GM04504 (cell line): ENCODE results near the gene VPS13C.
"Not testable (repeated sequence)": the region's sequence is repeated elsewhere in the genome, so short reads cannot be mapped to it uniquely, and the experiment has no call there.

Experiments used
- DNase-seq: peaks from one replicate; pipeline ENCODE4 v3.0.0-alpha.2; 2012; ENCODE audit warnings: low read depth

VPS13C gene

DNA sequence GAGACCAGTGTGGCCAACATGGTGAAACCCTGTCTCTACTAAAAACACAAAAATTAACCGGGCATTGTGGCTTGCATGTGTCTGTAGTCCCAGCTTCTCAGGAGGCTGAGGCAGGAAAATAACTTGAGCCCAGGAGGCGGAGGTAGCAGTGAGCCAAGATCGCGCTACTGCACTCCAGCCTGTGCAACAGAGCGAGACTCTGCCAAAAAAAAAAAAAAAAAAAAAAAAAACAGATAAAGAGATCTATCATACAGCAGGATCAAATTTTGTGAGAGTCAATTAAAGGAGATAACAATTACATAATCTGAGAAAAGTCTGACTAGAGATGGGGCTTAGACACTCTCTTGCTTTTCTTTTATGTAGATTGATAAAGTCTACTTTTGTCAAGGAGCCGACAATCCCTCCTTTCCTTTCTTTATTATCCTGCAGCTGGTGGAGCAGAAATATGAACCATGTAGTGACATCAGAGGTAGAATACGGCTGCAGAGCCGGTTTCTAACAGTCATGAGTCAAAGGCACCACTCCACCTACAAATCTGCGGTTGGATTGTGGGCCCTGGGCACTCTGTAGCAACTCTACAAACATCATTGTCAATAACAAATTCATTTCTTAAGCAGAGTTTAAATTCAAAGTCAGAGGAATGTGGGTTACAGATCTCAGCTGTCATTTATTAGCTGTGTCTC, 15.5 kb upstream of the VPS13C start:
- no peak for DNase-seq

DNA sequence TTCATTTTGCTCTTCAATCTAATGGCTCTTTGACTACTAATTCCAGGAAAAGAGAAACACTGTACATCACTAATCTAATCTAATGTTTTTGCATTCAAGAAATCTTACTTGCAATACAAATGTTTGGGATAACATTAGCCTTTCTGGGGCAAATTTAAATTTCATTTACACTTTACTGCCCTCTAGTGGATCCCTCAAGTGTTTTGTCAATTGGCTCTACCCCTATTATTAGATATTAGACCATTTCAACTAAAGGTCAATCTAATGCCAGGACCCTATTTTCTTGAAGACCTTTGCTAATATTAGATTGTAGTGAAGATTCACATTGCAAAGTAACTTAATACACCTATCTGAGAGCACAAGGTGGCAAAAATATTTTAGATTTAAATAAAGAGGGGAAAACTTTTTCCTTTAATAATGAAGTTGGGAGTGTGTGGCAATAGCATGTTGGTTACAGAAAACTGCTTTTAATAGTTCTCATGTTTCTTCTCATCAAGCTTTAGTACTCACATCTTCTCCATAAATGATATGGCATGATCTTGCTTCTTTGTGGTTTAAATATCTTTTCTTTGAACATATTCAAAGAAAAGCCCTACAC, 11.6 kb upstream of the VPS13C start:
- DNase-seq = no peak

DNA sequence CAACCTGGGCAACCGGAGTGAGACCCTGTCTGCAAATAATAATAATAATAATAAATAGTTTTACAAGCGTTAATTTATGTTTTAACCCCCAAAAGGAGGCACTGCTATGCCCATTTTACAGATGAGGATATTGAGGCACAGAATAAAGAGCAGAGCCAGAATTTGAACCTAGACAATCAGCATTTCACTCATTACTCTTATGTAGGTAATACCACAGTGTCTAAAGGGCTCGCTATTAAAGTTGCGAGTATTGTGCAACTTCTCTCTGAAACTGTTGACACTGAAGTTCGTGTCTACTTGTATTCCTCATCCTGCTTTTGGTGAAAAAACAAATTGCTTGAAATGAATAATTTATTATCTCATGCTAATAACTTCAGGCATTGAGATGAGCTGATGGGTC, 9.3 kb upstream of the VPS13C start:
- DNase-seq = no peak

DNA sequence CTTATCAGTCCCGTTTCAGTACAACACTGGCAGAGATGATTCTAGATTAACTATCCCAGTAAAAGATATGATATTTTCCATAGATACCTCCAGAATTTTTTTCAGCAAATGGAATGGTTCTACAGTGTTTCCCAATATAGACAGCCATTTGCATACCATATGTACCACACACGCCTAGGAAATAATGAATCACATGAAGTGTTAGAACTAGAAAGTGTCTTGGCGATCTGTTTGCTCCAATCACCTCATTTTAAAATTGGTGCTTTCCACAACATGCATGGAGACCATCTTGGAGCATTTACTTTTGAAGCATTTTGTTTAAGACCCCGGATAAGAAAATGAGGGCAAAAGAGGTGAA, 8.5 kb upstream of the VPS13C start:
- DNase-seq = no peak

DNA sequence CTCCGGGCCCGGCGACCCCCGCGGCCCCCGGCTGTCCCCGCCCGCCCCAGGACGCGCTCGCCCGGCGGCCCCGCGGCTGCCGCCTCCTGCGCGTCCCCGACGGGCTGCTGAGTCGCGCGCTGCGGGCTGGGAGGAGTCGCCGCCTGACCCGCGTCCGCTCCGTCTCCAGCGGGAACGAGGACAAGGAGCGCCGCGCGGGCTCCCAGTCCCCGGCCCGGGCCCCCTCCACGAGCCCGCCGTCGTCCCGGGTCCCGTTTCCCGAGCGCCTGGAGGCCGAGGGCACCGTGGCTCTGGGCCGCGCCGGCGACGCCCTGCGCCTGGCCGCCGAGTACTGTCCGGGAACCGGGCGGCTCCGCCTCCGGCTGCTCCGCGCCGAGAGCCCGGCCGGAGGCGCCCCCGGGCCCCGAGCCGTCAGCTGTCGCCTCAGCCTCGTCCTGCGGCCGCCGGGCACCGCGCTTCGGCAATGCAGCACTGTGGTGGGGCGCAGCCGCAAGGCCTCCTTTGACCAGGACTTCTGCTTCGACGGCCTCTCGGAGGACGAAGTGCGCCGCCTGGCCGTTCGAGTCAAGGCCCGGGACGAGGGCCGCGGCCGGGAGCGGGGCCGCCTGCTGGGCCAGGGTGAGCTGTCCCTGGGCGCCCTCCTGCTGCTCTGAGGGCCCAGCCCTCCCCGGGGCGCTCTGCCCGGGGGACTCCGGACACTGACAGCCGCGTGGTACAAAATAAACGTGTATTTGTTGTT, 8.0 kb upstream of the VPS13C start:
- DNase-seq = no peak

DNA sequence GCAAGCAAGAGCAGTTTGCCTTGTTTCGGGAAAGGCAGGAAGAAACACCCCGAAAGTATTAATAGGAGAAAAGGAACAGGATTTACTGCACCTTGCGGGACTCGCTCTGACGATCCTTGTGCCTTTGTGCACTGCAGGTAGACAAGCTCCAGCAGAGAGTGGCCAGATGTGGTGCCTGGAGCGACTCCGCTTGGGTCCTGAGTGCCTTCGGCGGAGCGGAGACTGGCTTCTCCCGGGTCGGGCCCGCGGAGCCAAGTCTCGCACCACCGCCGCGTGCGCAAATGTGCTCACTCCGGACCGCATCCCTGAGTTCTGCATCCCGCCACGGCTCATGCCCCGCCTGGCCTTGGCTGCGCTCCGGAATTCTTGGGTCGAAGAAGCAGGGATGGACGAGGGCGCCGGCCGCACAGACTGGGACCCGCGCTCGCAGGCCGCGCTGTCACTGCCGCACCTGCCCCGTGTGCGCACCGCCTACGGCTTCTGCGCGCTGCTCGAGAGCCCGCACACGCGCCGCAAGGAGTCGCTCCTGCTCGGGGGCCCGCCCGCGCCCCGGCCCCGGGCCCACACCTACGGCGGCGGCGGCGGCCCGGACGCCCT, 7.3 kb upstream of the VPS13C start:
- DNase-seq = no peak

DNA sequence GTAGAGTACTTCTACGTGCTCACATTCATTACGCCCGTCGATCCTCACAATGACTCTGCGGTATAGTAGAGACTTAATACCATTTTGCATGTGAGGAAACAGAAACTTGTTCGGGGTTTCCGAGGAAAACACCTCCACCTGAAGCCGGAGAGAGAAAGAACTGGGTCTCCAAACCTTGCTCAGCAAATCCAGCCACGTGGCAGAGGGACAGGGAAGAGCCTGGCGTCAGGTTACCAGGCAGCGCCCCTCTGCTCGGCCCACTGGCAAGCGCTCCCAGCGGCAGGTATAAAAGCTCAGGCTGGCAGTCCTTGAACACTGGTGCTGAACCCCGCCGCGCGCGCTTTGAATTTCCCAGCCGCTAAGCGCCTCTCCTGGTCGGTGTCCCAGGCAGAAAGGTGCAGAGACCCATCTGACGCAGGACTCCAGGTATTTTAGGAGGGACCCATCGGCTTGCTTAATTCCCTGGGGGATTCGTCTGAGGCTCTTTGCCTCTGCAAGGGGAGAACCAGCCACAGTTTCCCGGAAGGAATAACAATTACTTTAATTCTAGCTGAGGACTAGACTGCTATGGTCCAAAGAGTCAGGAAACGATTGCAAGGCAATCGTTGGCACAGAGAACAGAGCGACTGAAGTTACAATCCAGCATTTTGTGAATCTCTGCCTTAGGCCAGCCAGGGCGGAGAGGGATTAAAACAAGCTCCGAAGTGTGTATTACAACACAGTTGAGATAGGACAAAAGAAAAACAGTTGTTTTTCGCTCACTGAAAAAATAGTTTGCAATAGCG, 6.6 kb upstream of the VPS13C start, which contains the start of gene C2CD4A:
Gene C2CD4A (plus strand): TSS at position 315 of the 785 bp plus-strand sequence. CDS start 637 bp downstream, outside the sequence.
- DNase-seq = no peak

DNA sequence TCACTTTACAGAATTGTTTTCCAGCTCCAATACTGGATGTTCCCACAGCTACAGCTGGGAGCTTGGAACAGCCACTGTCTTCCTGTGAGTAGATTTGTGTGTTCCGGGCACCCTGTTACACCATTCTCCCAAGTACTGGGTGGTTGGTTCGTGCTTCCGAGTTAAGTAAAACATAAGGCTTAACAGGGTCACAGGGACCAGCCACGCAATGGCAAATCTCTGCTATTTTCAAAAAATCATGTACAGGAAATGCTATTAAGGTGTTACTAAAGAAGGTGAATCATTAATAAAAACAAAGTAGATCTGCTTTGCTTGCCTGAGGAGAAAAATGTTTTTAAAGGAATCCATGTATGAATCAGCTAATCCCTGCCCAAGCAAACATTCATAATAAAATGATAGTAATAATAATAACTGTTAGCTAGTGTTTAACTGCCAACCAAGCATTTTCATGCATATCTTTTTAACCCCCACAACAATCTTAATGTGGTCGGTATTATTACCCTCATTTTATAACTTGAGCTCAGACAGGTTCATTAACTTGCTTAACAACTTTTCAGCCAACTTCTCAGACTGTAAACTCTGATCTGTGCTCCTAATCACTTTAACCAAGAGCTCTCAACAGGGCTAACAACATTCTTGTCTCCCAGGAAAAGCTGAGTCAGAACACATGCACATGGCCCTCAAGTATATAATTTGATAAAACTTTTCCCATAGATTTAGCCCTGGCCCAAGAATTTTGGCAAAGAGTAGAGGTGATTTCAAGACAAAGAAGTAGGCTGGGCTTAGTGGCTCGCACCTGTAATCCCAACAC, 3.8 kb upstream of the VPS13C start:
- no peak for DNase-seq

DNA sequence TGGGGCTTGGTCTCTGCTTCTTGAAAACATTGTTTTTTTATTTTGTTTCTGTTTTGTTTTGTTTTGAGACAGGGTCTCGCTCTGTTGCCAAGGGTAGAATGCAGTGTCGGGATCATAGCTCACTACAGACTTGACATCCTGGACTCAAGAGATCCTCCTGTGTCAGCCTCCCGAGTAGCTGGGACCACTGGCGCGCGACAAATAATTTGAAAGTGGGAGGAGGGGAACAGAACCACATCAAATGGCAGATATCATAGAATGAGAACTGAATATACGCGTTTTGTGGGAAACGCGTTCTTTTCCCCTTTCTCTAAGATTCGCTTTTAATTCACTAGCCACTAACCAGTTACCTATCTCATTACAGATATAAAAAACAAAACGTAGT, 641 bp upstream of the VPS13C start:
- DNase-seq = no peak

DNA sequence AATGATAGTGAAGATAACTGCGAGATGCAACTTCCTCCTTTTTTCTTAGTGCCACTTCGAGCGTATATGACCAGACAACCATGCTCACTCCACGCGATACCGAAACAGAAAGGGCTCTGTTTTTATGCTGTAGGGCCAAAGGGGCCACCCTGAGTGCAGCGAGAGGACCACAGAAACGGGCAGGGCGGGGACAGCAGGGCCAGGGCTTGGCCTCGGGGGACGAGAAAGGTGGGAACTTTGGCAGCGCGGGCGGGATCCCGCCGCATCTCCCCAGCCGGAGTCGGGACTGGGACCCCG, 483 bp downstream of the VPS13C start:
- no peak for DNase-seq

DNA sequence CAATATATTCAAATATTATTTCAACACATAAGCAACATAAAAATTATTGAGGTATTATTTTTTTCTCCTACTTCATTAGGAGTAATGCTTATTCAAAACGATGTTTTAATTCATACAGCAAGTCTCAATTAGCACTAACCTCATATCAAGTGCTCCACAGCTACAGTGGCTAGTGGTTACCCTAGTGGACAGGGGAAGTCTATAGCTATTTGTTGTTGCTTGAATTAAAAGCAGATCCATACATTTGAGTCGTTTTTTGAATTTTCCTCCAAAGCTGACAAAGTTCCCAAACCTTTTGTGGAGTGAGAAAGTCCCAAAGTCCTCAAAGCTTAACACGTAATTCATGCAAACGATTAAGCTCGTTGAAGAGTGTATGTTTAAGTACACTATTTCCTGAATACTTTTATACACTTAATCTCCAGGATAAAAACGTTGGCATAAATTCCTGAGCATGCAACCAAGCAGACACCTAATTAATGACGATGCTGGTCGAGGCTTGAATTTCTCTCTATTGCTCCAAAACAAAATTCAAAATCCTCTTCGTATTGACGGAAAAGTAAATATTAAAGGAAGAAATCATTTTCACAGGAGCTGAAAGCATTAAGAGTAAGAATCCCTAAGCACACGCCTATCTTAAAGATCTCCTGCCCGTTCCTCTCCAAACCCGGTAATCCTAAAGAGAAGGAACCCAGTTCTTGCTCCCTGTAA, 985 bp downstream of the VPS13C start:
- DNase-seq = no peak

DNA sequence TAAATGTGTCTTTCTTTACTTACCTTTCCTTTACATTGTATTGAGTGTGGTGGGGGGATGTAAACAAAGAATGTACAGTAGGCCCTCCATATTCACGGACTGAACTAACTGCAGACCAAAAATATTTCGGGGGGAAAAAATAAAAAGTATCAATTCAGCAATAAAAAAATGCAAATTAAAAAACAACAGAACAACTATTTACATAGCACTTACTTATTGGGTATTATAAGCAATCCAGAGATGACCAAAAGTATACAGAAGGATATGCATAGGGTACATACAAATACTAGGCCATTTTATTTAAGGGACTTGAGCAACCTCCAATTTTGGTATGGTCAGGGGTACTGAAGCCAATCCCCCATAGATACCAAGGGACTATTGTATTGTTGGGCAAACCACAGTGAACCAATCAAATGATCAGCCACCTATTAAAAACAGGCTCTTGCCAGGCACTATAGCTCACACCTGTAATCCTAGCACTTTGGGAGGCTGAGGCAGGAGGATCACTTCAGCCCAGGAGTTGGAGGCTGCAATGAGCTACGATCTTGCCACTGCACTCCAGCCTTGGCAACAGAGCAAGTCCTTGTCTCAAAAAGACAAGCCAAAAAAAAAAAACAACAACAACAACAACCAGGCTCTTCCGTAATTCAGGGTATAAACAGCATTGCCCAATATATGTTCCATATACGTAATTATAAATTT, 1.8 kb downstream of the VPS13C start:
- no peak for DNase-seq

DNA sequence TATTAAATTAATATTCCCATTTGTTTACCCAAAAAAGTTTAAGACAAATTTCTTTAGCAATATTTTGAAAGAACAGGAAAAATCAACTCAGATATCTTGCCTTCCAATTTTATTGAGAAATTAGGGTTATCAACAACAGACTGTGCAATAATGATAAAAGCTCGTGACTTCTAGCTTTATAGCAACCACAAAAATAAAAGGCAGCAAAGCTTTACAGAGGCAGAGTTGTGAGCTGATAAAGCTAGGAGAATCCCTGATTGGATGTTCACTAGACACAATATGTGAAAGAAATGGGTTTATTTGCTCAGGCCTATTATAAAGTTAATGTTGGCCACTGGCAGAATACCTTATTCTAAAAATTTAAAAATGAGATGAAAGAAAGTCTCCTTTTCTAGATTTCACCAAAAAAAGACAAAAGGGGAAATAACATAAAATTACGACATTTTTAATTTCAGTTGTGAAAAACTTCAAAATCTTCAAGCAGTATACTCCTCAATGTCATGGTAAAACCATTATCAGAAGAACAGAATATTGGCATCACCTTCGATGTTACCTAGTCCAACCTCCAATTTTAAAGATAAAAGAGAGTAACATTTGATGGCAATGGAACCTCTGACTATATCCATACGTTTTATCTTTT, 2.8 kb downstream of the VPS13C start:
- no peak for DNase-seq

DNA sequence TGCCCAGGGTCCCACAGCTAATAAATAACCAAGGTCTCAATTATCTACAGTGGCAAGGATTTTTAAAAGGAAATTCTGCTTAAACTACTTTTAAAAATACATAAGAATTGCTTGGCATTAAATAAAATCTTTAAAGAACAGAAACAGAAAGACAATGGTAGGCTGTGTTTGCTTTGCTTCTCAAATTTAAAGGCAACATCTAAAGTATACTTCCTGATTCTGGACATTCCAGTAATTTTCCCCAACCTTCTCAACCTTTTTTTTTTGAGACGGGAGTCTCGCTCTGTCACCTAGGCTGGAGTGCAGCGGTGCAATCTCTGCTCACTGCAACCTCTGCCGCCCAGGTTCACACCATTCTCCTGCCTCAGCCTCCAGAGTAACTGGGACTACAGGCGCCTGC, 5.3 kb downstream of the VPS13C start:
- no peak for DNase-seq

DNA sequence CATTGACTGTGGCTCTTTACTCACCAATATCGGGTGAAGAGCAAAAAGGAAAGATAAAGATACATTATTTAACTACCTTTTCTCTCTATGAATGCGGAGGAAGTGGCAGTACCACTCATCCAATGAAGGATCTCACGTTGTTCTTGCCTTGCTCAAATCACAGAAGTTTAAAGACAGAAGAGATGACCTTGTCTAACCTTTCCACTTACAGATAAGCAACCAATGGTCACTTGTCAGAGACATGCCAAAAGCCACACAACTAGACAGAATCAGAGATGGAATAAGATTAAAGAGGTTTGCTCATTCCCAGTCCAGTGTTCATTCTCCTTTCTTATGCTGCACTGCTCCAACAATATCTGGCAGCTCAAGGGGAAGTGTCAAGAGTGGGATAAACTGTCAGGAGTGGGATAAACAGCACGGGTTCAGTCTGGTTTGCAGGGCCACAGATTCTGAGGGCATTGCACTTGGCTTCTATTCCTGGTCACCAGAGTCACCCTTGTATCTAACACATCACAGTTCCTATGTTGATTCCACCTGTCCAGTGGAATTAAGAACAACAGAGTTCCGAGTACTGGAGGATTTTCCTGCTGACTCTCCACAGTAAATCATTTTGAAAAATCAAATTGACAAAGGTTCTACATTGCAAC, 6.7 kb downstream of the VPS13C start:
- no peak for DNase-seq

DNA sequence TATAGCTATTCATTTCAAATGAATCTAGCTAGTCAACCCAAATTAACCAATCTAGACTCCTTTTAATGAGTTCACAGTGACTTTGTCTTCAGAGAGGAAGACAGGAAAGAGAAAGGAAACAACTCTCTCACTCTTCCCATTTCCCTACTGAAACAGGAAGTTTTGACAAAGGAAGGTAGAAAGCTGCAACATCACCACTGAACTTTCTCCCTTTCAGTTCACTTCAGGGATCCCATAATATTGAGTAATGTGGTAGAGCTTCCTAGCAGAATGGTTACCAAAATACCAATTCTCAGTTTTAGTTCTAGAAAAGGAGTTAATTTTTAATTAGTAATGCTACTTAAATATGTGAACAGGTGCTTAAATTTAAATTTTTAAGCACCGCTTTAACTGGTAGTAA, 7.5 kb downstream of the VPS13C start:
- no peak for DNase-seq

DNA sequence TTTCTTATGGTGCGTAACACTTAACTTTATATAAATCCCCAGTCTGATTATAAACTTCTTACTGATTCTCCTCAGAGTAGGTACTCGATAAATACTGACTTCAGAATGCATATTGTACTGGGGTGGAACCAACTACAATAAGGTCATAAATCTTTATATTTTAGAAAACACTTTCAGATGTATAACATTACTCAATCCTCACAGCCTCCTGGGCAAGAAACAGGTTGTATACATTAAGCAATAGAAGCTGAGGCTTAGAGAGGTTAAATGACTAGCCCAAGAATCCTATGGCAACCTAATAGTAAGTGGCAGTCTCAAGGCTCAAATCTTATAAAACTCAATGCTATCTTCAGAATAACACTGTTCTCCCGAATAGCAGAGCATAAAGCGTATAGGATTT, 9.1 kb downstream of the VPS13C start:
- no peak for DNase-seq

DNA sequence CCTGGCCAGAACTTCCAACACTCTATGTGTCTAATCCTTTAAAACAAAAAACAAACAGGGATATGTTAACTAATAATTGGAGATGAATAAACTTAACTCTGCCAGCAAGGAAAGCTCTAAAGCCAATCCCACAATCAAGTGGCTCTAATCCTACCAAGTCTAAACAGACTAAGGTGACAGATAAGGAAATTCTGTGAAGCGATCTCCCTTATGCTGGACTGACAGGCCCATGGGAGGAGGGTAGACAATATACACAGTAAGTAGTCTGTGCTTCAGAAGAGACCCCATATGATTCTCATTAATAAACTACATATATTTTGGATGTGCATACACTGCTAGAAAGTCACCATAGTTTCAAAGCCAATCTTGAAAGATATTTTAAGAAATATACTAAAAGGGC, 10.1 kb downstream of the VPS13C start:
- DNase-seq = no peak

DNA sequence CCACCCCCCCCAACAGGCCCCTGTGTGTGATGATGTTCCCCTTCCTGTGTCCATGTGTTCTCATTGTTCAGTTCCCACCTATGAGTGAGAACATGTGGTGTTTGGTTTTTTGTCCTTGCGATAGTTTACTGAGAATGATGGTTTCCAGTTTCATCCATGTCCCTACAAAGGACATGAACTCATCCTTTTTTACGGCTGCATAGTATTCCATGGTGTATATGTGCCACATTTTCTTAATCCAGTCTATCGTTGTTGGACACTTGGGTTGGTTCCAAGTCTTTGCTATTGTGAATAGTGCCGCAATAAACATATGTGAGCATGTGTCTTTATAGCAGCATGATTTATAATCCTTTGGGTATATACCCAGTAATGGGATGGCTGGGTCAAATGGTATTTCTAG, 12.0 kb downstream of the VPS13C start:
- DNase-seq = not testable (repeated sequence)
